GM12873 (cell line): ENCODE results near the gene NFKBIL1.

Experiments
- CTCF ChIP-seq: IDR thresholded peaks from 2 replicates; pipeline ENCODE4 v1.5.1; 2012; ENCODE audit warnings: low read depth, mild to moderate bottlenecking, moderate library complexity, low read length, control low read depth; ENCODE audit not compliant: insufficient read depth; ENCODE audit errors: missing control alignments

Gene NFKBIL1

GRCh38 chr6:31532644-31533454 lies 14.6 kb upstream of the NFKBIL1 start:
- TF ChIP-seq CTCF: no peak

- no peak for TF ChIP-seq CTCF
These were observed 14.0 kb upstream of the NFKBIL1 start for GRCh38 chr6:31533455-31533841.

- TF ChIP-seq CTCF: no peak
These were observed 13.4 kb upstream of the NFKBIL1 start for GRCh38 chr6:31534011-31534410.

GRCh38 chr6:31534521-31535040 lies 12.8 kb upstream of the NFKBIL1 start:
- no peak for TF ChIP-seq CTCF

- no peak for TF ChIP-seq CTCF
These were observed 11.7 kb upstream of the NFKBIL1 start for GRCh38 chr6:31535538-31536324.

GRCh38 chr6:31538805-31539400 lies 8.5 kb upstream of the NFKBIL1 start:
- no peak for TF ChIP-seq CTCF

- no peak for TF ChIP-seq CTCF
These were observed 6.8 kb upstream of the NFKBIL1 start for GRCh38 chr6:31540640-31541039.
